Sigmoid colon (tissue), 7 donors: Measurements from ENCODE around the gene ARHGEF19. TPM values are rescaled to one million over a fixed set of nuclear protein-coding genes. Genes with fewer than 3 reads are reported as not detected.

Source experiments
- DNase-seq: peaks from one replicate; pipeline ENCODE4 v3.0.0-alpha.2; 2019
- H3K27ac ChIP-seq, 4 donors: fragments of 200-600 bp; sonication (generic); one replicate each; pipeline ENCODE4 v1.5.1; 2016 to 2019; ENCODE audit warnings: mild to moderate bottlenecking in 1 of 4
- H3K27me3 ChIP-seq, 3 donors: fragments of 200-600 bp; sonication (generic); one replicate each; pipeline ENCODE4 v1.5.1; 2019; ENCODE audit warnings: mild to moderate bottlenecking in 1 of 3
- H3K36me3 ChIP-seq, 4 donors: fragments of 200-600 bp; sonication (generic); one replicate each; pipeline ENCODE4 v1.5.1; 2016 to 2019
- H3K4me1 ChIP-seq, 4 donors: fragments of 200-600 bp; sonication (generic); one replicate each; pipeline ENCODE4 v1.5.1; 2017 to 2019
- H3K4me3 ChIP-seq, 4 donors: fragments of 200-600 bp; sonication (generic); one replicate each; pipeline ENCODE4 v1.5.1; 2017 to 2019; ENCODE audit warnings: mild to moderate bottlenecking in 2 of 4, moderate library complexity in 1 of 4
- H3K9me3 ChIP-seq, 4 donors: fragments of 200-600 bp in 3 of 4; sonication (generic) in 3 of 4; one replicate each; pipeline versions ENCODE4 v1.5.1 to v1.6.1; 2013 to 2019
- CTCF ChIP-seq, 4 experiments: fragments of 450-650 bp in 3 of 4; fragments of 200-600 bp in 1 of 4; IDR thresholded peaks; one replicate each; pipeline ENCODE4 v1.5.1; 2016 to 2019; ENCODE audit warnings: antibody characterized with exemption in 4 of 4, mild to moderate bottlenecking in 3 of 4, moderate library complexity in 2 of 4
- EP300 ChIP-seq, 4 donors: sonication (generic); formaldehyde crosslinking; IDR thresholded peaks; one replicate each; pipeline ENCODE4 v1.6.1; 2017; ENCODE audit warnings: antibody characterized with exemption in 4 of 4
- POLR2A ChIP-seq, 2 donors: fragments of 450-650 bp; IDR thresholded peaks; one replicate each; pipeline ENCODE4 v1.6.1; 2016; ENCODE audit warnings: antibody characterized with exemption in 2 of 2, mild to moderate bottlenecking in 2 of 2, moderate library complexity in 2 of 2
- POLR2AphosphoS5 ChIP-seq, 4 donors: sonication (generic); formaldehyde crosslinking; IDR thresholded peaks; one replicate each; pipeline ENCODE4 v1.6.1; 2017; ENCODE audit warnings: antibody characterized with exemption in 4 of 4
- WGBS, 2 donors: extraction: QIAGEN DNeasy Blood & Tissue Kit; methylation state at CpG; one replicate each; pipeline ENCODE4 v1.1.7; 2013; 5-methylcytosine and 5-hydroxymethylcytosine counted together
- intact Hi-C: fragments of 100-400 bp; cut with DNase I; formaldehyde crosslinking; loops from one replicate; pipeline ENCODE4 v1.15.1; 2023
- polyA plus RNA-seq, 3 donors: library from polyadenylated mRNA; stranded (reverse); fragments of 200-250 nt; gene quantifications; one replicate each; pipeline ENCODE4 v1.2.3, GENCODE V29; 2013
- total RNA-seq, 4 donors: library from RNA; depleted of rRNA; stranded (reverse); fragments of >200 nt; gene quantifications; one replicate each; pipeline ENCODE4 v1.1.0, GENCODE V29; 2016
- donor health status: healthy with polysubstance abuse.
- donor health status: Bipolar disorder and iron deficiency.
- donor health status: healthy.

Gene ARHGEF19
- total and polyA plus RNA-seq, 7 donors = 2.5 to 10.8 (median 4.0) TPM; not detected in 1

GRCh38 chr1:16207318-16208269 is 4.9 kb downstream of the ARHGEF19 start:
- peak overlapping the region; percentile 85 to 97 (median 90) for H3K27ac ChIP-seq
- H3K27me3 ChIP-seq = no peaks in the 10 kb centered on the region
- H3K4me3 ChIP-seq = peak overlapping the region; percentile 37 to 60 (median 46)
- TF ChIP-seq POLR2A (IDR thresholded peaks at IDR 0.05) (no peak), POLR2AphosphoS5 (IDR thresholded peaks at IDR 0.05) (no peak), EP300 (IDR thresholded peaks at IDR 0.05) (no peak), CTCF (IDR thresholded peaks at IDR 0.05) (no peak)
- DNase-seq = peak; percentile 76
- no peaks in the 10 kb centered on the region for H3K36me3 ChIP-seq
- H3K9me3 ChIP-seq = no peaks in the 10 kb centered on the region
- intact Hi-C loops = loop anchor here (2.0 to 10.0 kb wide), 3 partner anchors 29 to 235 kb away; partner anchors contain the start of genes CPLANE2, NECAP2 and SZRD1
- 65 to 79% methylated on average over 51 of the region's 51 CpGs for WGBS, 2 donors
- H3K4me1 ChIP-seq = peaks cover 0 to 20% (median 16%) of the 10 kb centered on the region in 4 donors

GRCh38 chr1:16206547-16207317 is 5.7 kb downstream of the ARHGEF19 start:
- peak; percentile 99 for DNase-seq
- Histone ChIP-seq H3K27me3 (no peaks in the 10 kb centered on the region), H3K4me3 (peak overlapping the region; percentile 37 to 60 (median 46)), H3K4me1 (peaks cover 0 to 20% (median 16%) of the 10 kb centered on the region in 4 donors), H3K36me3 (no peaks in the 10 kb centered on the region), H3K9me3 (no peaks in the 10 kb centered on the region), H3K27ac (peak overlapping the region; percentile 85 to 97 (median 90))
- WGBS, 2 donors = 1% methylated on average over 87 of the region's 87 CpGs
- intact Hi-C loops = loop anchor here (2.0 to 10.0 kb wide), 3 partner anchors 30 to 236 kb away; partner anchors contain the start of genes CPLANE2, NECAP2 and SZRD1
- TF ChIP-seq POLR2A (IDR thresholded peaks at IDR 0.05) (peak in 1 of 2 donors; percentile 56), POLR2AphosphoS5 (IDR thresholded peaks at IDR 0.05) (peak; percentile 74 to 93 (median 77)), EP300 (IDR thresholded peaks at IDR 0.05) (no peak), CTCF (IDR thresholded peaks at IDR 0.05) (no peak)

GRCh38 chr1:16205891-16206546 is 6.4 kb downstream of the ARHGEF19 start:
- Histone ChIP-seq H3K4me1 (peaks cover 0 to 20% (median 16%) of the 10 kb centered on the region in 4 donors), H3K9me3 (no peaks in the 10 kb centered on the region), H3K27me3 (no peaks in the 10 kb centered on the region), H3K4me3 (peak overlapping the region; percentile 18 to 60 (median 46)), H3K27ac (peak overlapping the region; percentile 85 to 97 (median 90)), H3K36me3 (no peaks in the 10 kb centered on the region)
- WGBS, 2 donors = 37 to 40% methylated on average over 38 of the region's 38 CpGs
- no peak for DNase-seq
- TF ChIP-seq CTCF (IDR thresholded peaks at IDR 0.05) = no peak
- TF ChIP-seq EP300 (IDR thresholded peaks at IDR 0.05) = no peak
- TF ChIP-seq POLR2AphosphoS5 (IDR thresholded peaks at IDR 0.05) = no peak
- TF ChIP-seq POLR2A (IDR thresholded peaks at IDR 0.05) = no peak
- intact Hi-C loops = loop anchor here (2.0 to 10.0 kb wide), 3 partner anchors 31 to 236 kb away; partner anchors contain the start of genes CPLANE2, NECAP2 and SZRD1

- peak overlapping the region in 1 of 4 donors; percentile 86 for H3K27ac ChIP-seq
- intact Hi-C loops = loop anchor here (5.0 to 10.0 kb wide), 2 partner anchors 159 to 237 kb away; partner anchors contain the start of genes NECAP2 and SZRD1
- H3K4me1 ChIP-seq = peaks cover 0 to 20% (median 16%) of the 10 kb centered on the region in 4 donors
- WGBS, 2 donors = 93 to 94% methylated on average over 11 of the region's 11 CpGs
- DNase-seq = no peak
- TF ChIP-seq CTCF (IDR thresholded peaks at IDR 0.05) (no peak), POLR2AphosphoS5 (IDR thresholded peaks at IDR 0.05) (no peak), EP300 (IDR thresholded peaks at IDR 0.05) (no peak), POLR2A (IDR thresholded peaks at IDR 0.05) (no peak)
- no peaks in the 10 kb centered on the region for H3K36me3 ChIP-seq
- H3K4me3 ChIP-seq = no peak overlapping the region
- H3K27me3 ChIP-seq = no peaks in the 10 kb centered on the region
- no peaks in the 10 kb centered on the region for H3K9me3 ChIP-seq
These were observed 7.1 kb downstream of the ARHGEF19 start for GRCh38 chr1:16205334-16205671.
